HG02981 (cell line): ENCODE data around the gene ATP6V0E2.

Experiments
- ATAC-seq: cut with Tn5 transposase; IDR thresholded peaks from one replicate; pipeline ENCODE4 v1.9.1; 2021; ENCODE audit warnings: mild to moderate bottlenecking, moderate library complexity; ENCODE audit not compliant: unreplicated experiment

Gene ATP6V0E2

GRCh38 chr7:149860821-149861727, 12.7 kb upstream of the ATP6V0E2 start:
- no peak for ATAC-seq

- ATAC-seq = no peak
Measured at GRCh38 chr7:149861728-149862045, 12.1 kb upstream of the ATP6V0E2 start.

- no peak for ATAC-seq
Measured at GRCh38 chr7:149862156-149862555, 11.6 kb upstream of the ATP6V0E2 start.

GRCh38 chr7:149863500-149863899, 10.3 kb upstream of the ATP6V0E2 start:
- ATAC-seq = no peak

GRCh38 chr7:149864023-149864422, 9.7 kb upstream of the ATP6V0E2 start:
- ATAC-seq = no peak

- ATAC-seq = no peak
Measured at GRCh38 chr7:149864751-149865150, 9.0 kb upstream of the ATP6V0E2 start.

GRCh38 chr7:149865437-149865836, 8.3 kb upstream of the ATP6V0E2 start:
- no peak for ATAC-seq

- no peak for ATAC-seq
Measured at GRCh38 chr7:149866139-149866778, 7.5 kb upstream of the ATP6V0E2 start.

GRCh38 chr7:149866779-149867447, 6.9 kb upstream of the ATP6V0E2 start:
- ATAC-seq = no peak

GRCh38 chr7:149867762-149868622, 5.8 kb upstream of the ATP6V0E2 start:
- ATAC-seq = no peak

- no peak for ATAC-seq
Measured at GRCh38 chr7:149868623-149869290, 5.0 kb upstream of the ATP6V0E2 start.

GRCh38 chr7:149869291-149869650, 4.5 kb upstream of the ATP6V0E2 start:
- no peak for ATAC-seq

GRCh38 chr7:149869867-149870266, 3.9 kb upstream of the ATP6V0E2 start:
- no peak for ATAC-seq

GRCh38 chr7:149870274-149870673, 3.5 kb upstream of the ATP6V0E2 start:
- no peak for ATAC-seq

GRCh38 chr7:149870701-149871483, 2.9 kb upstream of the ATP6V0E2 start:
- ATAC-seq = no peak

GRCh38 chr7:149871576-149871975, 2.2 kb upstream of the ATP6V0E2 start:
- ATAC-seq = no peak

GRCh38 chr7:149872419-149873073, 1.2 kb upstream of the ATP6V0E2 start:
- ATAC-seq = no peak

- ATAC-seq = no peak
Measured at GRCh38 chr7:149873970-149874643, 338 bp downstream of the ATP6V0E2 start.

- ATAC-seq = no peak
Measured at GRCh38 chr7:149874644-149875028, 867 bp downstream of the ATP6V0E2 start.
